OCI-M2 (cell line): ENCODE data around the gene NDUFB10.
"Not testable (repeated sequence)": the region's sequence is repeated elsewhere in the genome, so short reads cannot be mapped to it uniquely, and the experiment has no call there.

ENCODE experiments used
- DNase-seq: peaks from one replicate; lab custom pipeline; 2025; ENCODE audit not compliant: unreplicated experiment; lab: John Stamatoyannopoulos, UW

Gene NDUFB10

GRCh38 chr16:1945559-1946391 lies 13.6 kb upstream of the NDUFB10 start:
- no peak for DNase-seq

GRCh38 chr16:1946495-1947368 lies 12.6 kb upstream of the NDUFB10 start:
- no peak for DNase-seq

GRCh38 chr16:1947369-1947670 lies 12.0 kb upstream of the NDUFB10 start:
- DNase-seq = no peak

GRCh38 chr16:1949507-1949906 lies 9.8 kb upstream of the NDUFB10 start:
- DNase-seq = no peak

GRCh38 chr16:1950047-1950446 lies 9.3 kb upstream of the NDUFB10 start:
- DNase-seq = no peak

GRCh38 chr16:1950559-1950958 lies 8.8 kb upstream of the NDUFB10 start:
- DNase-seq = no peak

- no peak for DNase-seq
Observed at GRCh38 chr16:1953734-1954133, 5.6 kb upstream of the NDUFB10 start.

GRCh38 chr16:1957434-1958142 lies 1.8 kb upstream of the NDUFB10 start:
- DNase-seq = not testable (repeated sequence)

- DNase-seq = not testable (repeated sequence)
Observed at GRCh38 chr16:1958143-1958491, 1.2 kb upstream of the NDUFB10 start.

GRCh38 chr16:1958715-1959268 lies 546 bp upstream of the NDUFB10 start:
- DNase-seq = no peak

GRCh38 chr16:1960665-1961630 lies 1.6 kb downstream of the NDUFB10 start:
- DNase-seq = peak; percentile 64

- DNase-seq = no peak
Observed at GRCh38 chr16:1961651-1962067, 2.3 kb downstream of the NDUFB10 start.

- DNase-seq = not testable (repeated sequence)
Observed at GRCh38 chr16:1962161-1963153, 3.1 kb downstream of the NDUFB10 start.

- DNase-seq = no peak
Observed at GRCh38 chr16:1963806-1964505, 4.6 kb downstream of the NDUFB10 start.

- peak; percentile 91 for DNase-seq
Observed at GRCh38 chr16:1964506-1965395, 5.4 kb downstream of the NDUFB10 start, which contains the start of gene RPS2. TSS of gene RPS2 (minus strand) at chr16:1964826. CDS start at chr16:1964625, 201 bp downstream.

GRCh38 chr16:1965396-1966001 lies 6.2 kb downstream of the NDUFB10 start:
- no peak for DNase-seq

GRCh38 chr16:1966460-1966859 lies 7.1 kb downstream of the NDUFB10 start, which contains the start of gene RNF151:
TSS of gene RNF151 (plus strand) at chr16:1966856. CDS start at chr16:1966882, 26 bp downstream.
- no peak for DNase-seq
